Neural cell (in vitro differentiated cells): ENCODE data around the gene MPO. TPM values are rescaled to one million over a fixed set of nuclear protein-coding genes. Genes with fewer than 3 reads are reported as not detected.

Experiments used
- H2AFZ ChIP-seq: fragments of 200-600, 300-800 bp; sonication (generic), shearing (Covaris generic); 2 replicates; pipeline ENCODE4 v1.6.0; 2014; ENCODE audit warnings: low read depth, mild to moderate bottlenecking, antibody characterized with exemption, low read length, moderate library complexity
- H3F3A ChIP-seq: fragments of 200-600 bp; shearing (Covaris generic); 2 replicates; pipeline ENCODE4 v1.6.1; 2016; ENCODE audit warnings: mild to moderate bottlenecking, moderate library complexity, mixed read lengths, antibody characterized with exemption, low read length; ENCODE audit not compliant: insufficient read depth, poor library complexity, severe bottlenecking
- H3K27ac ChIP-seq: fragments of 200-600, 300-800 bp; sonication (generic), shearing (Covaris generic); 2 replicates; pipeline ENCODE4 v1.5.1; 2014; ENCODE audit warnings: mild to moderate bottlenecking, low read length, moderate library complexity
- H3K27me3 ChIP-seq: fragments of 300-800, 200-600 bp; sonication (generic), shearing (Covaris generic); 2 replicates; pipeline ENCODE4 v1.6.0; 2014; ENCODE audit warnings: mild to moderate bottlenecking, low read depth, low read length, moderate library complexity; ENCODE audit not compliant: insufficient read depth
- H3K36me3 ChIP-seq: fragments of 300-800, 200-600 bp; sonication (generic), shearing (Covaris generic); 2 replicates; pipeline ENCODE4 v1.5.1; 2014; ENCODE audit warnings: mild to moderate bottlenecking, antibody characterized with exemption, low read length, moderate library complexity; ENCODE audit not compliant: insufficient read depth
- H3K4me2 ChIP-seq: fragments of 300-800, 200-600 bp; sonication (generic), shearing (Covaris generic); 2 replicates; pipeline ENCODE4 v1.6.0; 2014; ENCODE audit warnings: mild to moderate bottlenecking, low read length
- H3K4me3 ChIP-seq: fragments of 300-800, 200-600 bp; sonication (generic), shearing (Covaris generic); 2 replicates; pipeline ENCODE4 v1.5.1; 2014; ENCODE audit warnings: mild to moderate bottlenecking, low read length, moderate library complexity
- H3K79me2 ChIP-seq: fragments of 200-600 bp; shearing (Covaris generic); replicated peaks from 2 replicates; pipeline ENCODE4 v1.6.0; 2014; ENCODE audit warnings: mild to moderate bottlenecking, low read length, moderate library complexity; ENCODE audit not compliant: insufficient read depth
- H3K9ac ChIP-seq: fragments of 300-800, 200-600 bp; sonication (generic), shearing (Covaris generic); 2 replicates; pipeline ENCODE4 v1.6.1; 2016; ENCODE audit warnings: mild to moderate bottlenecking, low read length, mixed read lengths
- H3K9me2 ChIP-seq: fragments of 200-600 bp; shearing (Covaris generic); 2 replicates; pipeline ENCODE4 v1.6.1; 2016; ENCODE audit warnings: mild to moderate bottlenecking, low read length, mixed read lengths; ENCODE audit not compliant: insufficient read depth
- H3K9me3 ChIP-seq: fragments of 200-600, 300-800 bp; sonication (generic), shearing (Covaris generic); 2 replicates; pipeline ENCODE4 v1.6.1; 2016; ENCODE audit warnings: mild to moderate bottlenecking, mixed run types, low read length, moderate library complexity, mixed read lengths
- H4K20me1 ChIP-seq: fragments of 200-600 bp; shearing (Covaris generic); 2 replicates; pipeline ENCODE4 v1.6.1; 2016; ENCODE audit warnings: mild to moderate bottlenecking, mixed run types; ENCODE audit not compliant: insufficient read depth
- CTCF ChIP-seq: fragments of 450-650 bp; IDR thresholded peaks from 2 replicates; pipeline ENCODE4 v1.5.1; 2014; ENCODE audit warnings: antibody characterized with exemption, mild to moderate bottlenecking, moderate library complexity; ENCODE audit not compliant: poor library complexity, severe bottlenecking
- EP300 ChIP-seq: fragments of 450-650 bp; conservative IDR thresholded peaks from 2 replicates; pipeline ENCODE4 v1.6.1; 2014; ENCODE audit warnings: antibody characterized with exemption, mild to moderate bottlenecking, moderate library complexity; ENCODE audit not compliant: poor library complexity, severe bottlenecking
- EZH2 ChIP-seq: fragments of 200-600, 300-800 bp; shearing (Covaris generic), sonication (generic); IDR thresholded peaks from 2 replicates; pipeline ENCODE4 v1.6.1; 2014; ENCODE audit warnings: antibody characterized with exemption, low read length, borderline replicate concordance, mild to moderate bottlenecking; ENCODE audit not compliant: insufficient read depth, poor library complexity, severe bottlenecking
- MXI1 ChIP-seq: fragments of 450-650 bp; conservative IDR thresholded peaks from 2 replicates; pipeline ENCODE4 v1.6.1; 2014; ENCODE audit warnings: antibody characterized with exemption, mild to moderate bottlenecking; ENCODE audit not compliant: poor library complexity, severe bottlenecking
- POLR2AphosphoS5 ChIP-seq: IDR thresholded peaks from 2 replicates; pipeline ENCODE4 v1.6.1; 2012
- RAD21 ChIP-seq: fragments of 450-650 bp; conservative IDR thresholded peaks from 2 replicates; pipeline ENCODE4 v1.6.1; 2014; ENCODE audit warnings: antibody characterized with exemption, mild to moderate bottlenecking, moderate library complexity
- REST ChIP-seq: IDR thresholded peaks from 2 replicates; pipeline ENCODE4 v1.6.1; 2012; ENCODE audit warnings: borderline replicate concordance
- SMC3 ChIP-seq: fragments of 450-650 bp; conservative IDR thresholded peaks from 2 replicates; pipeline ENCODE4 v1.6.1; 2014; ENCODE audit warnings: antibody characterized with exemption, mild to moderate bottlenecking, moderate library complexity; ENCODE audit not compliant: poor library complexity
- TAF1 ChIP-seq: IDR thresholded peaks from 2 replicates; pipeline ENCODE4 v1.6.1; 2012; ENCODE audit warnings: low read depth
- polyA plus RNA-seq: library from polyadenylated mRNA; depleted of rRNA; stranded (reverse); fragments of >200 nt; gene quantifications from 2 replicates; pipeline ENCODE4 v1.2.3, GENCODE V29; 2014

The MPO gene
- polyA plus RNA-seq, 1 donor from 2014 or later: not detected

GRCh38 chr17:58318065-58318481 lies 37.3 kb upstream of the MPO start:
- H3K4me3 ChIP-seq: no peak overlapping the region

GRCh38 chr17:58317421-58318064 lies 36.8 kb upstream of the MPO start:
- Histone ChIP-seq H2AFZ (no peak overlapping the region), H4K20me1 (no peaks in the 10 kb centered on the region), H3K27ac (no peak overlapping the region), H3K27me3 (no peaks in the 10 kb centered on the region), H3K9me3 (no peaks in the 10 kb centered on the region), H3K79me2 (no peaks in the 10 kb centered on the region), H3K4me3 (no peak overlapping the region), H3K9me2 (no peaks in the 10 kb centered on the region), H3K4me2 (no peak overlapping the region), H3K9ac (no peak overlapping the region), H3K36me3 (no peaks in the 10 kb centered on the region), H3F3A (no peaks in the 10 kb centered on the region)
- TF ChIP-seq SMC3: peak; percentile 58
- peak; percentile 59 for TF ChIP-seq CTCF
- TF ChIP-seq RAD21: peak; percentile 61
- no peak for TF ChIP-seq TAF1
- TF ChIP-seq MXI1: no peak

More at GRCh38 chr17:58318065-58318481, 37.3 kb upstream of the MPO start:
- H3K27ac ChIP-seq: no peak overlapping the region
- no peaks in the 10 kb centered on the region for H3K27me3 ChIP-seq
- no peak overlapping the region for H2AFZ ChIP-seq
- no peaks in the 10 kb centered on the region for H3K9me3 ChIP-seq
- TF ChIP-seq REST: no peak
- TF ChIP-seq CTCF: no peak
- no peak for TF ChIP-seq RAD21
- TF ChIP-seq POLR2AphosphoS5: no peak
- TF ChIP-seq MXI1: no peak
- no peak for TF ChIP-seq SMC3
- no peak for TF ChIP-seq EZH2
- TF ChIP-seq EP300: no peak
- TF ChIP-seq TAF1: no peak
- H3K36me3 ChIP-seq: no peaks in the 10 kb centered on the region
- H3K4me2 ChIP-seq: no peak overlapping the region
- no peaks in the 10 kb centered on the region for H3K79me2 ChIP-seq
- no peaks in the 10 kb centered on the region for H3F3A ChIP-seq
- H3K9me2 ChIP-seq: no peaks in the 10 kb centered on the region
- no peak overlapping the region for H3K9ac ChIP-seq
- no peaks in the 10 kb centered on the region for H4K20me1 ChIP-seq
